Thoracic aorta (tissue), 2 donors: ENCODE measurements around the gene COL6A3. TPM values are rescaled to one million over a fixed set of nuclear protein-coding genes. Genes with fewer than 3 reads are reported as not detected.

Source experiments
- ATAC-seq: fragments of 150-250 bp; one replicate; pipeline ENCODE4 v1.8.0; 2017; ENCODE audit warnings: low read depth; ENCODE audit not compliant: insufficient number of reproducible peaks, low FRiP score
- DNase-seq: peaks from one replicate; pipeline ENCODE4 v3.0.0-alpha.2; 2020; ENCODE audit warnings: low spot score
- H3K27ac ChIP-seq, 2 donors: fragments of 200-600 bp; sonication (generic); 1 replicate in 1 of 2; 2 replicates in 1 of 2; pipeline ENCODE4 v1.5.1; 2016; ENCODE audit warnings: mild to moderate bottlenecking in 2 of 2, moderate library complexity in 2 of 2
- H3K27me3 ChIP-seq: fragments of 200-600 bp; sonication (generic); replicated peaks from 2 replicates; pipeline ENCODE4 v1.6.0; 2016; ENCODE audit warnings: mild to moderate bottlenecking; ENCODE audit not compliant: insufficient read depth
- H3K36me3 ChIP-seq: fragments of 200-600 bp; sonication (generic); one replicate; pipeline ENCODE4 v1.5.1; 2016
- H3K4me1 ChIP-seq, 2 donors: fragments of 200-600 bp; sonication (generic); 1 replicate in 1 of 2; 2 replicates in 1 of 2; pipeline versions ENCODE4 v1.5.1 to v1.6.0; 2016; ENCODE audit warnings: low read depth in 2 of 2, mild to moderate bottlenecking in 1 of 2; ENCODE audit not compliant: control insufficient read depth in 1 of 2
- H3K4me3 ChIP-seq: fragments of 200-600 bp; sonication (generic); 2 replicates; pipeline ENCODE4 v1.5.1; 2016; ENCODE audit warnings: mild to moderate bottlenecking
- H3K9me3 ChIP-seq: fragments of 200-600 bp; sonication (generic); 2 replicates; pipeline ENCODE4 v1.5.1; 2016
- total RNA-seq, 2 donors: library from RNA; depleted of rRNA; stranded (reverse); fragments of >200 nt; gene quantifications; one replicate each; pipeline versions ENCODE4 v1.1.0 to v1.2.3, GENCODE V29; 2016
- TF ChIP-seq, protein P1 (sequence below): fragments of 200-600 bp; sonication (generic); IDR thresholded peaks from one replicate; pipeline ENCODE4 v1.5.1; 2019; ENCODE audit warnings: antibody characterized with exemption

The COL6A3 gene
- total RNA-seq, 2 donors from 2014 or later = 118 to 155 TPM

DNA sequence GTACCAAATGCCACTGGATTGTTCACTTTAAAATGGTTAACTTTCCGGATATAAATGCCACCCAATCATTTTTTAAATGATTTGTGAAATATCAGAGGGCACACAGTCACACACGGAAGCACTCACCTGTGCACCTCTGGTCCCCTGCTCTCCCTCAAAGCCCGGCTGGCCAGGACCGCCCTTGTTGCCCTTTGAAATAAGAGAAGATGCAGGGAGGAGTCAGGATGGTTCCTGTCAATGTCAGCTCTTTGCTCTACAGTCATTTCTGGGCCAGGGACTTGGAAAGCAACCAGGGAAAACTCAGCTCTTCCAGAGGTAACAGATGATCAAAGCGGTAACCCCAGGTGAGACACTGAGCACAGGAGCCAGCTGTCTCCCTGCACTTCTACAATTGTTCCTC, 60.7 kb downstream of the COL6A3 start:
- Histone ChIP-seq H3K4me3 (no peak overlapping the region), H3K27me3 (no peaks in the 10 kb centered on the region), H3K36me3 (peaks cover 19% of the 10 kb centered on the region), H3K27ac (no peak overlapping the region), H3K9me3 (no peaks in the 10 kb centered on the region), H3K4me1 (peaks cover 6 to 16% of the 10 kb centered on the region in 2 donors)
- TF ChIP-seq, protein P1, sequence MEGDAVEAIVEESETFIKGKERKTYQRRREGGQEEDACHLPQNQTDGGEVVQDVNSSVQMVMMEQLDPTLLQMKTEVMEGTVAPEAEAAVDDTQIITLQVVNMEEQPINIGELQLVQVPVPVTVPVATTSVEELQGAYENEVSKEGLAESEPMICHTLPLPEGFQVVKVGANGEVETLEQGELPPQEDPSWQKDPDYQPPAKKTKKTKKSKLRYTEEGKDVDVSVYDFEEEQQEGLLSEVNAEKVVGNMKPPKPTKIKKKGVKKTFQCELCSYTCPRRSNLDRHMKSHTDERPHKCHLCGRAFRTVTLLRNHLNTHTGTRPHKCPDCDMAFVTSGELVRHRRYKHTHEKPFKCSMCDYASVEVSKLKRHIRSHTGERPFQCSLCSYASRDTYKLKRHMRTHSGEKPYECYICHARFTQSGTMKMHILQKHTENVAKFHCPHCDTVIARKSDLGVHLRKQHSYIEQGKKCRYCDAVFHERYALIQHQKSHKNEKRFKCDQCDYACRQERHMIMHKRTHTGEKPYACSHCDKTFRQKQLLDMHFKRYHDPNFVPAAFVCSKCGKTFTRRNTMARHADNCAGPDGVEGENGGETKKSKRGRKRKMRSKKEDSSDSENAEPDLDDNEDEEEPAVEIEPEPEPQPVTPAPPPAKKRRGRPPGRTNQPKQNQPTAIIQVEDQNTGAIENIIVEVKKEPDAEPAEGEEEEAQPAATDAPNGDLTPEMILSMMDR = no peak
- DNase-seq (no peak), ATAC-seq (no peak)

GRCh38 chr2:237352279-237352845, 61.6 kb downstream of the COL6A3 start:
- H3K36me3 ChIP-seq = peaks cover 14% of the 10 kb centered on the region
- no peaks in the 10 kb centered on the region for H3K27me3 ChIP-seq
- H3K4me1 ChIP-seq = peaks cover 6 to 16% of the 10 kb centered on the region in 2 donors
- H3K9me3 ChIP-seq = no peaks in the 10 kb centered on the region
- DNase-seq (no peak), ATAC-seq (no peak)
- no peak overlapping the region for H3K27ac ChIP-seq
- TF ChIP-seq, protein P1 = no peak
- H3K4me3 ChIP-seq = no peak overlapping the region

- no peaks in the 10 kb centered on the region for H3K9me3 ChIP-seq
- no peaks in the 10 kb centered on the region for H3K27me3 ChIP-seq
- ATAC-seq (no peak), DNase-seq (no peak)
- H3K36me3 ChIP-seq = peaks cover 15% of the 10 kb centered on the region
- no peak overlapping the region for H3K27ac ChIP-seq
- H3K4me3 ChIP-seq = no peak overlapping the region
- peaks cover 6 to 16% of the 10 kb centered on the region in 2 donors for H3K4me1 ChIP-seq
- TF ChIP-seq, protein P1 = no peak
Measured at GRCh38 chr2:237351796-237352195, 62.2 kb downstream of the COL6A3 start.

DNA sequence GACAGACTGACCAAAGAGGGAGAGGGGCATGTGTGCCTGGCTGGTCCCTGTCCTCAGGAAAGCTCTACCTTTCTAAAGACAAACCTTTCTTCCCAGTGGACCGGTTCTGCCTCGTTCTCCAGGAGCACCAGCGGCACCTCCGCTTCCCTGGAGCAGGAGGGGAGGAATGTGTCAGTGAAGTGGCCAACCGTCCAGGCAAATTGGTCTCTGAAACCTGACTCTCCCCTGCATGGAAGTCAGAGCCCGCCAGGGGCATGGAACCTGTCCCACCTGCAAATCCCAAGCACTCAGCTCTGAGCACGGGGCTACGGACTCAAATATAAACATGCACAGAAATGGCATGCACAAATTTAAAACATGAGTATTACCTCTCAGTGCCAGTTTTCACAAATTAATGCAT, 62.9 kb downstream of the COL6A3 start:
- ATAC-seq = no peak
- Histone ChIP-seq H3K36me3 (peaks cover 22% of the 10 kb centered on the region), H3K27ac (no peak overlapping the region), H3K4me1 (peaks cover 6 to 16% of the 10 kb centered on the region in 2 donors), H3K4me3 (no peak overlapping the region), H3K9me3 (no peaks in the 10 kb centered on the region), H3K27me3 (no peaks in the 10 kb centered on the region)
- TF ChIP-seq, protein P1 = no peak
- no peak for DNase-seq

- no peak for ATAC-seq
- Histone ChIP-seq H3K36me3 (peaks cover 22% of the 10 kb centered on the region), H3K27ac (no peak overlapping the region), H3K9me3 (no peaks in the 10 kb centered on the region), H3K4me1 (peaks cover 5 to 12% of the 10 kb centered on the region in 2 donors), H3K27me3 (no peaks in the 10 kb centered on the region), H3K4me3 (no peak overlapping the region)
- TF ChIP-seq, protein P1 = no peak
- DNase-seq = no peak
Measured at GRCh38 chr2:237350597-237350996, 63.4 kb downstream of the COL6A3 start.
